Gastroesophageal sphincter (tissue), 4 donors: ENCODE results near the gene CCDC146. TPM values are rescaled to one million over a fixed set of nuclear protein-coding genes. Genes with fewer than 3 reads are reported as not detected.
A peak's percentile ranks its signal among the peaks of the same experiment; 100 is the strongest.

Experiments used
- ATAC-seq: fragments of 150-250 bp; one replicate; pipeline ENCODE4 v1.9.1; 2016; ENCODE audit warnings: mild to moderate bottlenecking, moderate library complexity
- H3K27ac ChIP-seq, 4 donors: fragments of 200-600 bp; sonication (generic) in 3 of 4; 1 replicate in 3 of 4; 2 replicates in 1 of 4; pipeline ENCODE4 v1.5.1; 2016 to 2019
- H3K27me3 ChIP-seq: fragments of 200-600 bp; sonication (generic); one replicate; pipeline ENCODE4 v1.5.1; 2019
- H3K36me3 ChIP-seq, 2 donors: fragments of 200-600 bp; sonication (generic); one replicate each; pipeline ENCODE4 v1.5.1; 2019; ENCODE audit warnings: control low read depth in 1 of 2
- H3K4me1 ChIP-seq, 3 donors: fragments of 200-600 bp; sonication (generic); 1 replicate in 2 of 3; 2 replicates in 1 of 3; pipeline ENCODE4 v1.5.1; 2016 to 2019; ENCODE audit warnings: control low read depth in 2 of 3
- H3K4me3 ChIP-seq, 2 donors: fragments of 200-600 bp; sonication (generic); one replicate each; pipeline ENCODE4 v1.5.1; 2019; ENCODE audit warnings: mild to moderate bottlenecking in 1 of 2, moderate library complexity in 1 of 2
- H3K9me3 ChIP-seq, 3 donors: fragments of 200-600 bp; sonication (generic); one replicate each; pipeline ENCODE4 v1.5.1; 2017 to 2019; ENCODE audit warnings: control low read depth in 2 of 3
- CTCF ChIP-seq, 4 experiments: fragments of 200-600 bp in 2 of 4; fragments of 450-650 bp in 2 of 4; sonication (generic) in 1 of 4; IDR thresholded peaks; one replicate each; pipeline ENCODE4 v1.5.1; 2017 to 2019; ENCODE audit warnings: antibody characterized with exemption in 4 of 4, mild to moderate bottlenecking in 2 of 4, moderate library complexity in 2 of 4
- EP300 ChIP-seq: sonication (generic); formaldehyde crosslinking; IDR thresholded peaks from one replicate; pipeline ENCODE4 v1.6.1; 2017; ENCODE audit warnings: antibody characterized with exemption, mild to moderate bottlenecking
- POLR2A ChIP-seq, 2 donors: fragments of 450-650 bp; IDR thresholded peaks; one replicate each; pipeline ENCODE4 v1.6.1; 2017; ENCODE audit warnings: antibody characterized with exemption in 2 of 2, mild to moderate bottlenecking in 2 of 2, moderate library complexity in 1 of 2
- POLR2AphosphoS5 ChIP-seq: sonication (generic); formaldehyde crosslinking; IDR thresholded peaks from one replicate; pipeline ENCODE4 v1.6.1; 2017; ENCODE audit warnings: antibody characterized with exemption
- WGBS, 2 donors: methylation state at CpG; one replicate each; pipeline ENCODE4 v1.1.5; 2018; ENCODE audit warnings: low coverage in 1 of 2; 5-methylcytosine and 5-hydroxymethylcytosine counted together
- total RNA-seq, 4 donors: library from RNA; depleted of rRNA; stranded (reverse); fragments of >200 nt; gene quantifications; one replicate each; pipeline ENCODE4 v1.1.0, GENCODE V29; 2016

The CCDC146 gene
- total RNA-seq, 4 donors from 2014 or later: 8.7 to 29.3 (median 20.1) TPM

GRCh38 chr7:77184990-77185389 lies 62.6 kb downstream of the CCDC146 start:
- Histone ChIP-seq H3K9me3 (no peaks in the 10 kb centered on the region), H3K4me1 (peaks cover 5 to 40% (median 9%) of the 10 kb centered on the region in 3 donors), H3K36me3 (no peaks in the 10 kb centered on the region), H3K4me3 (no peak overlapping the region), H3K27me3 (no peaks in the 10 kb centered on the region), H3K27ac (peak overlapping the region; percentile 50 to 83 (median 62))
- WGBS, 2 donors: 7 to 17% methylated on average over 3 of the region's 3 CpGs
- no peak for ATAC-seq
- TF ChIP-seq EP300 (no peak), CTCF (IDR thresholded peaks at IDR 0.05) (no peak), POLR2AphosphoS5 (no peak), POLR2A (IDR thresholded peaks at IDR 0.05) (no peak)

GRCh38 chr7:77185866-77186265 lies 63.5 kb downstream of the CCDC146 start:
- Histone ChIP-seq H3K27me3 (no peaks in the 10 kb centered on the region), H3K9me3 (no peaks in the 10 kb centered on the region), H3K27ac (peak overlapping the region in 3 of 4 donors; percentile 51 to 83 (median 72)), H3K4me3 (no peak overlapping the region), H3K36me3 (no peaks in the 10 kb centered on the region), H3K4me1 (peaks cover 5 to 40% (median 9%) of the 10 kb centered on the region in 3 donors)
- TF ChIP-seq POLR2AphosphoS5 (no peak), POLR2A (IDR thresholded peaks at IDR 0.05) (no peak), EP300 (no peak), CTCF (IDR thresholded peaks at IDR 0.05) (no peak)
- WGBS, 2 donors: 55 to 63% methylated on average over 2 of the region's 2 CpGs
- no peak for ATAC-seq

GRCh38 chr7:77188731-77189437 lies 66.5 kb downstream of the CCDC146 start:
- 66 to 86% methylated on average over 4 of the region's 4 CpGs for WGBS, 2 donors
- TF ChIP-seq POLR2A (IDR thresholded peaks at IDR 0.05): no peak
- TF ChIP-seq POLR2AphosphoS5: no peak
- TF ChIP-seq CTCF (IDR thresholded peaks at IDR 0.05): no peak
- no peak for TF ChIP-seq EP300
- H3K9me3 ChIP-seq: no peaks in the 10 kb centered on the region

GRCh38 chr7:77197141-77197540 lies 74.7 kb downstream of the CCDC146 start:
- WGBS, 2 donors: 24 to 41% methylated on average over 4 of the region's 4 CpGs
- H3K4me1 ChIP-seq: peaks cover 0 to 66% (median 2%) of the 10 kb centered on the region in 3 donors
- no peak for ATAC-seq
- no peaks in the 10 kb centered on the region for H3K27me3 ChIP-seq
- no peak for TF ChIP-seq EP300
- no peak for TF ChIP-seq POLR2AphosphoS5
- TF ChIP-seq POLR2A (IDR thresholded peaks at IDR 0.05): no peak
- no peak for TF ChIP-seq CTCF (IDR thresholded peaks at IDR 0.05)
- no peaks in the 10 kb centered on the region for H3K9me3 ChIP-seq
- peak overlapping the region; percentile 61 to 75 for H3K4me3 ChIP-seq
- peak overlapping the region; percentile 79 to 90 (median 86) for H3K27ac ChIP-seq
- H3K36me3 ChIP-seq: peaks cover 0 to 8% of the 10 kb centered on the region in 2 donors

More at GRCh38 chr7:77188731-77189437, 66.5 kb downstream of the CCDC146 start:
- Histone ChIP-seq H3K27ac (peak overlapping the region in 3 of 4 donors; percentile 6 to 42 (median 34)), H3K4me3 (no peak overlapping the region), H3K4me1 (peaks cover 5 to 53% (median 7%) of the 10 kb centered on the region in 3 donors), H3K27me3 (no peaks in the 10 kb centered on the region), H3K36me3 (peaks cover 0 to 4% of the 10 kb centered on the region in 2 donors)
- ATAC-seq: no peak
